Muscle of leg (tissue), 11 donors: Measurements from ENCODE around the gene CRTAC1. TPM values are rescaled to one million over a fixed set of nuclear protein-coding genes. Genes with fewer than 3 reads are reported as not detected.

ENCODE experiments used
- DNase-seq: peaks from one replicate; pipeline ENCODE4 v3.0.0; 2013
- H3K27ac ChIP-seq: one replicate; pipeline ENCODE4 v1.5.1; 2013; ENCODE audit warnings: mild to moderate bottlenecking, low read length, control low read depth
- H3K27me3 ChIP-seq: one replicate; pipeline ENCODE4 v1.6.1; 2013; ENCODE audit warnings: low read length; ENCODE audit not compliant: control insufficient read depth, insufficient read depth
- H3K36me3 ChIP-seq: one replicate; pipeline ENCODE4 v1.6.1; 2013; ENCODE audit warnings: low read length; ENCODE audit not compliant: control insufficient read depth, insufficient read depth
- H3K4me1 ChIP-seq: one replicate; pipeline ENCODE4 v1.6.1; 2013; ENCODE audit warnings: low read length; ENCODE audit not compliant: control insufficient read depth, insufficient read depth
- H3K4me3 ChIP-seq: one replicate; pipeline ENCODE4 v1.5.1; 2013; ENCODE audit warnings: low read length, control low read depth
- H3K9me3 ChIP-seq: replicated peaks from 2 replicates; pipeline ENCODE4 v1.6.1; 2013; ENCODE audit warnings: low read depth, low read length; ENCODE audit not compliant: control insufficient read depth
- WGBS: methylation state at CpG from one replicate; pipeline ENCODE4 v1.1.5; 2013; ENCODE audit warnings: missing lambda C conversion rate; ENCODE audit not compliant: insufficient coverage; 5-methylcytosine and 5-hydroxymethylcytosine counted together
- polyA plus RNA-seq, 8 donors: library from polyadenylated mRNA; unstranded; fragments of 120-200 nt; gene quantifications; one replicate each; pipeline versions ENCODE4 v1.2.1 to v1.2.3, GENCODE V29; 2013; ENCODE audit warnings: inconsistent platforms in 1 of 8, low replicate concordance in 1 of 8; ENCODE audit not compliant: insufficient read length in 8 of 8, insufficient read depth in 1 of 8
- total RNA-seq: library from RNA; stranded (reverse); fragments of 120-200 nt; gene quantifications from one replicate; pipeline ENCODE4 v1.2.4, GENCODE V29; 2013

Gene CRTAC1
- total and polyA plus RNA-seq, 9 donors, result 0.15 to 1.3 (median 0.54) TPM

DNA sequence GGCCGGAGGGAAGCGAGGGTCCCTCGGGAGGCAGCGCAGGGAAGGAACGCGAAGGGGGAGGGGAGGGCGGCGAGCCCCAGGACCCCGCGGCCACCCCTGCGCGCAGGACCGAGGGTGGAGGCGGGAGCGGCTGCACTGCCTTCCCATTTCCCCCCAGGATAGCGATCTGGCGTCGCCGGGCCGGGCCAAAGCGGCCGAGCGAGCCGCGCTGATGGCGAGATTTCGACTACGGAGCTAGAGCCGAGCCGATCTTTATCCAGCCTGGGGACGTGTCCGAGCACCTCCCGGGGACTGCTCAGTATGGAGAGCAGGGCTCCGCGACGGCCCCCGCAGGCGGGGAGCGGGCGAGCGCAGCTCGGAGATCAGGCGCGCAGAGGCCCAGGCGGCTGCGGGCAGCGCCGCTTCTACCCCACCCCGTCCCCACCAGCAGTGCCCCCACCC, 590 bp upstream of the CRTAC1 start:
- H3K27ac ChIP-seq, result no peak overlapping the region
- WGBS, result under 1% methylated on average over 42 of the region's 49 CpGs
- peaks cover 83% of the 10 kb centered on the region for H3K27me3 ChIP-seq
- H3K36me3 ChIP-seq, result no peaks in the 10 kb centered on the region
- peak overlapping the region; percentile 25 for H3K4me3 ChIP-seq
- H3K4me1 ChIP-seq, result peaks cover 8% of the 10 kb centered on the region
- H3K9me3 ChIP-seq, result no peaks in the 10 kb centered on the region
- DNase-seq, result peak; percentile 20

DNA sequence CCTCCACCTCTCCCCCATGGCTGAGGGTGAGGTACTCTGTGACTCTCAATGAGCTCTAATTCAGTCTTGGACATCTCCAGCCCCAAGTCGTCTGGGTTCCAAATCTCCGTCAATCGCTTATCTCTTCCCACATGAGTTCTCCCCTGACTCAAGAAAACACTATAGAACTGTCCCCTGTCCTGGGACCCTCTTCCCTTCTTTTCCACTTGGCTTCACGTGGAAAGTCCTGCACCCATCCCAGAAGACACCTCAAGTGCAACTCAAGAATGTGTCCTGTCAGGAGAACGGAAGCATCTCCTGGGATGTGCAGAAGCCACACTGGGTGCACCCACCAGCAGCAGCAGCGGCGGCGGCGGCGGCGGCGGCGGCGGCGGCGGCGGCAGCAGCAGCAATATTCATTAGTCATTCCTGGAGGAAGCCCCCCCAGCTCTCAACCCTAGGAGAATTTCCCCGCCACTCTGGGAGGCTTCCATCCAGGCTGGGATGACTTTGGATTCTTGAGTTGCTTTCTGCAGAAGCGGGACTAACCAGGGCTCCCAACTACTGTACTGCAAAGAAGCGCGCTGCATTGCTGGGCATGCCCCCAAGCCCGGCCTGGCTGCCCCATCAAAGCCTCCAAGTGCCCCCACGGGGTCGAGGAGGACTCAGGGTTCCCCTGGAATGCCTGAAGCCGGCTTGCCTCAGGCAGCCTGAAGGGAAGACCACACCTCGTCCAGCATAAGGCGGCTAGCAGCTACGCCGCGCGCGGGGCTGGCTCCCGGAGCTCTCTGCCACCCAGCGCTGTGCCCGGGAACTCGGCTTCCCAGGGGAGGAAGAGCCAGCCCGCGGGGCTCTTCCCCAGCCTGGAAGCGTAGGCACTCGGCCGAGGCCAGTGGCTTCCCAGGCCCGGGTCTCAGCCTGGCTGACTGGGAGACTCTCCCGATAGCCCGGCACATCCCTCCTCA, 1.0 kb downstream of the CRTAC1 start:
- DNase-seq, result no peak
- peak overlapping the region; percentile 24 for H3K4me3 ChIP-seq
- peaks cover 81% of the 10 kb centered on the region for H3K27me3 ChIP-seq
- H3K9me3 ChIP-seq, result no peaks in the 10 kb centered on the region
- no peaks in the 10 kb centered on the region for H3K36me3 ChIP-seq
- H3K4me1 ChIP-seq, result peaks cover 8% of the 10 kb centered on the region
- H3K27ac ChIP-seq, result no peak overlapping the region
- WGBS, result 2% methylated on average over 41 of the region's 44 CpGs

DNA sequence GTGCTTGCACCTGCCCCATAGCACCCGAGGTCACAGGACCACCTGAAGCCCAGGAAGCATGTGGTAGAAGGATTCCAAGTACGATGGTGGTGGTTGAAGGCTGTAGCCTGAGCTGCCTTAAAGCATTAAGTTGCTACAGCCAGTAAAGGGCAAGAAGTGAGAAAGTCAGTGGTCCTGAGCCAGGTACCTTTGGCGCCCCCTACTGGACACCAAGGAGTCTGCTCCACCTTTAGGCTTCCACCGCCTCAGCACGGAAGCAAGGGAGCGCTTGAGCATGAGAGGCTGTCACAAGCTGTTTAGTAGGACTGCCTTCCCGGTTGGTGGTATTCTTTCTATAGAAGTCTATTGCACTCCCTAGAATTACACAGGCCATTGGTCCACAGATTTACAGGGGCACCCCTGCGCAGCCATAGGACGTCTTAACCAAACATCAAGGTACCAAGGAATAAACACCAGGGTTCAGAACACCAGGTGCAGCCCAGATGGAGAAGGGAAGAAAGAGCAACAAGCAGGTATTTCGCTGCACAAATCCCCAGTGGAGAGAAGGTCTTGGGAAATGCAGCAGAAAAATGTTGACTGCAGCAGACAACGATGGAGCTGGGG, 2.2 kb downstream of the CRTAC1 start:
- H3K27ac ChIP-seq, result no peak overlapping the region
- peaks cover 77% of the 10 kb centered on the region for H3K27me3 ChIP-seq
- no peaks in the 10 kb centered on the region for H3K36me3 ChIP-seq
- DNase-seq, result peak; percentile 18
- WGBS, result 7% methylated on average over 3 of the region's 11 CpGs
- no peaks in the 10 kb centered on the region for H3K9me3 ChIP-seq
- H3K4me3 ChIP-seq, result no peak overlapping the region
- peaks cover 8% of the 10 kb centered on the region for H3K4me1 ChIP-seq

DNA sequence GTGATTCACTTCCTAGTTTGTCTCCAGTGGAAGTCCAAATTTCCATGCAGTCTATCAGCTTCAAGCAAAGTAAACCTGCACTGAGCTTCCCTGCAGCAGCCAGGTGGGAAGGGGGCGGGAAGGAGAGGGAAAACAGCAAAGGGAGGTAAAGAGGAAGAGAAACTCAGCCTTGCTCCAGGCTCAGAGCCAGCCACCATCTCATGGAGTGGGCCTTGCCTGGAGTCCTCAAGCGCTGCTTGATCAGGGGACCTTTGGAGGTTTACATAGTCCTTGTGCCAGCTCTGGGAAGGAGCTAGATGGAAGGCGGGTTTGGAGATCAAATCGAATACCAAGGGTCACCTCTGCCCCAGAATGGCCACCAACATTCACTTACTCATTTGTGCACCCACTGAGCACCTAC, 7.4 kb downstream of the CRTAC1 start:
- WGBS, result 79% methylated on average over 3 of the region's 4 CpGs
- no peak overlapping the region for H3K4me3 ChIP-seq
- no peaks in the 10 kb centered on the region for H3K4me1 ChIP-seq
- H3K36me3 ChIP-seq, result no peaks in the 10 kb centered on the region
- DNase-seq, result no peak
- no peak overlapping the region for H3K27ac ChIP-seq
- H3K27me3 ChIP-seq, result peaks cover 40% of the 10 kb centered on the region
- H3K9me3 ChIP-seq, result no peaks in the 10 kb centered on the region

DNA sequence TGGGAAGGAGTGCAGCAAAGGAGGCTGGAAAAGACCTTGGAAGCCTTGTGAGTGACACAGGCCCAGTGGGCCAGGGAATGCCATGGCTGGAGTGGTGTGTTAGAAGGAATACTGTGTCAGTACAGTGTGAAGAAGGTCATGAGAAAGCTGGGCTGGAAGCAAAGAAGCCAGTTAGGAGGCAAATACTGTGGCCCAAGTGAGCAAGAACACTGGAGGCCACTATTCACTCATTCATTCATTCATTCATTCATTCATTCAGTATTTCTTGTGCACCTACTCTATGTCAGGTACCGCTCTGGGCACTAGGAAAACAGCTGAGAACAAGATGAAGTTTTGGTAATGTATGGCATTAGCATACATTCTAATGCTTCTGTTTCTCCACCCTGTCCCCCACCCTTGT, 9.6 kb downstream of the CRTAC1 start:
- Histone ChIP-seq H3K4me3 (no peak overlapping the region), H3K36me3 (no peaks in the 10 kb centered on the region), H3K27me3 (peaks cover 25% of the 10 kb centered on the region), H3K9me3 (no peaks in the 10 kb centered on the region), H3K27ac (no peak overlapping the region), H3K4me1 (no peaks in the 10 kb centered on the region)
- no CpG with 5 or more reads among the region's 1 CpG for WGBS
- DNase-seq, result no peak

DNA sequence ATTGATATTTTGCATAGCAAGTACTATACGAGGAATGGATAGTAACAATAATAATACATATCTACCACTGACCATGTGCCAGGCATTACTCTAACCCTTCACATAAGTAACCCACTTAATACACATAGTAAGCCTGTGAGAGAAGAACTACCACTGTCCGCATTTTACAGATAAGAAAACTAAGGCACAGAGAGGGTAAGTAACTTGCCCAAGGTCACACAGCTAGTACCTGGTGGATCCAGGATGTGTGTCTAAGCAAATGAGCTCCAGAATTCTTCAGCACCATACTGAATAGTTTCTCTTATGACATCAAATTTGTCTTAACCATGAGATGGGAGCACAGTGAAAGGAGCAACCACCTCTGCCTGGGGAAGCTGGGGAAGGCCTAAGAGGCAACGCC, 10.2 kb downstream of the CRTAC1 start:
- Histone ChIP-seq H3K4me1 (no peaks in the 10 kb centered on the region), H3K27ac (no peak overlapping the region), H3K4me3 (no peak overlapping the region), H3K36me3 (no peaks in the 10 kb centered on the region), H3K27me3 (peaks cover 21% of the 10 kb centered on the region), H3K9me3 (no peaks in the 10 kb centered on the region)
- 100% methylated on average over 1 of the region's 3 CpGs for WGBS
- no peak for DNase-seq

DNA sequence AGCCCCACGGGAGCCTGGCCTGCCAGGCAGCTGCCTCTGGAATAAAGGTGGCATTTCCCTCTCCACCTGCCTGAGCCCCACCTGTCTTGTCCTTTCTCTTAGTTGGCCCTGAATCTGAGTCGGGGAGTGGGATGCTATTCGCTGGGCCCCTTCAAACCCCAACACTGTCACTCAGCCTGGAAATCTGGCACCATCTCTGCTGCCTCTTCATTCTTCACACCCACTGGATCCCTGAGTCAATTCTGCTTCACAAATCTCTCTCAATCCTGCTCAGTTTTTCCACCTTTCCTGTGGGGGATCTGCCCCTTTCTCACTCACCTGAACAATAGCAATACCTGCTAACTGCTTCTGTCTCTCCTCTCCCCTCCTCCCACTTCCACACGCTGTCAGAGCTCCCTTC, 10.6 kb downstream of the CRTAC1 start:
- 66% methylated on average over 2 of the region's 4 CpGs for WGBS
- peaks cover 17% of the 10 kb centered on the region for H3K27me3 ChIP-seq
- H3K9me3 ChIP-seq, result no peaks in the 10 kb centered on the region
- H3K27ac ChIP-seq, result no peak overlapping the region
- no peaks in the 10 kb centered on the region for H3K36me3 ChIP-seq
- H3K4me3 ChIP-seq, result no peak overlapping the region
- DNase-seq, result no peak
- no peaks in the 10 kb centered on the region for H3K4me1 ChIP-seq

DNA sequence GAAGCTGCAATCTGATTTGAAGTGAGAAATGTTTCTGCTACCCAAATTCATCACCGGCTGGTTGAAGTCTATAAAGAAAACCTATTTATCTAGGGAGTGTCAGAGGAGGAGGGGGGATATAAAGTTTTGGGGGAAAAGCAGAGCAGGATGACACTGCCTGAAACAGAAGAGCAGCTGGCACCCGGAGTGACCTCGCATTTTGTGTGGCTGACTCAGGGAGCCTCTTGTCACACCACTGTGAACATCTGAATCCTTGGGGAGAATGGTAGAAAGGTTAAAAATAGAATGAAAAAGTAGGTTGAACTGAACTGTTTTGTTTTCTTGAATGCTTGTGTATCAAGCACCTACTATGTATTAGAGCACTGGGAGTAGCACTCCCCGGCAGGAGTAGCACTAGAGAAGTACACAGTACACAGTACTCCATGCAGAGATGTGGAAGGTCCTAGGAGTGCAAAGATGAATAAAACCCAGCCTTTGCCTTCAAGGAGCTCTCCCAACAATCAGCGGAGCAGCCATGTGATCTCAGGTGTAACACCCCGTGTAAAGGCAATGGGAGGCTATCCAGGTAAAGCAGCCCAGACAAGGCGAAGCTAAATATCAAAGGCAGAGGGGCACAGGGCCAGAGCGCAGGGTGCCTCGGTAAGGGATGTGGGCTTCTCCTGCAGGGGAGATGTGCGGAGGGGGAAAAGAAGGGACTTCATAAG, 13.5 kb downstream of the CRTAC1 start:
- Histone ChIP-seq H3K36me3 (no peaks in the 10 kb centered on the region), H3K4me1 (no peaks in the 10 kb centered on the region), H3K27me3 (peaks cover 18% of the 10 kb centered on the region), H3K4me3 (no peak overlapping the region), H3K27ac (no peak overlapping the region), H3K9me3 (no peaks in the 10 kb centered on the region)
- WGBS, result 89% methylated on average over 7 of the region's 10 CpGs
- DNase-seq, result no peak

DNA sequence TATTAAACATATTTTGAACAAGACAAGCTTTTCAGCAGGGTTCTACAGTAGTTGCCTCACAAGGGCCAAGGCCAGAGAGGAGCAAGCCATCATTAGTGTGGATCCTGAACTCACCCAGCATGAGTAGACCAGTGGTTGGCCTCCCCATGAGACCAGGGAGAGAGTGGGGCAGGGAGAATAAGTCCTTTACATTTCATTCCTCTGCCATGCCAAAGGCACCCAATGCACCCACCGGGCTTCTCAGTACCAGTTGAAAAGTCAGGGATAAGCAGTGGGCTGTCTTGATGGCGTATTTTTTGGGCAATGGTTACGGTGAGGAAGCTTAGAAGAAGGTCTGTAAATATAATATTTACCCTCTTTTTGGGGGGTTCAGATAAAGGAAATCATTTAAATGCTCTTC, 16.6 kb downstream of the CRTAC1 start:
- Histone ChIP-seq H3K36me3 (no peaks in the 10 kb centered on the region), H3K9me3 (no peaks in the 10 kb centered on the region), H3K4me1 (no peaks in the 10 kb centered on the region), H3K27me3 (peaks cover 15% of the 10 kb centered on the region), H3K27ac (no peak overlapping the region), H3K4me3 (no peak overlapping the region)
- no CpG with 5 or more reads among the region's 3 CpGs for WGBS
- DNase-seq, result no peak

DNA sequence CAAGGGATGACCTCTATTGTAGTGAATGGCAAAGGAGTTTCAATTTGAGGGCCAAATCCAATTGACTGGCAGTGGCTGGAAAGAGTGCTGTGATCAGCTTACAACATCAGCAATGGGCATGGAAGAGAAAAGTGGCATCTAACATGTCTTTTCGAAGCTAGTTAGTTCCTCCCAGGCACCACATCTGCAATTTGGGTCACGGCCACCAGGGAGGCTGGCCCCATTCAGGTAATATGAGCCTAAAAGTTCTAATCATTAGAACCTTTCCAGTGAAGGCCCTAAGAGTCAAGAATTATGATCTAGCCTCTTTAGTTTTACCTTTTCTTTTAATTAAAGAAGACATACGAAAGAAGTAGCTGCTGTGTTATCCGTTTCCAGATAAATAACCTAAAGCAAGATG, 17.3 kb downstream of the CRTAC1 start:
- Histone ChIP-seq H3K4me1 (no peaks in the 10 kb centered on the region), H3K27ac (no peak overlapping the region), H3K27me3 (peaks cover 13% of the 10 kb centered on the region), H3K4me3 (no peak overlapping the region), H3K9me3 (no peaks in the 10 kb centered on the region), H3K36me3 (no peaks in the 10 kb centered on the region)
- 100% methylated on average over 1 of the region's 4 CpGs for WGBS
- DNase-seq, result no peak
